ENCODE measurements around the gene DMKN. TPM values are rescaled to one million over a fixed set of nuclear protein-coding genes. Genes with fewer than 3 reads are reported as not detected.

DMKN gene
- total RNA-seq, 1 experiment from 2014 or later, result 5.6 TPM

GRCh38 chr19:35484252-35485036 is 29.0 kb downstream of the DMKN start:
- intact Hi-C loops (cut with micrococcal nuclease; ENCODE audit: unreplicated experiment), result no loop called here
- Histone ChIP-seq H3K4me3 (ENCODE audit: low read depth in 2 of 2, low read length in 2 of 2) (no peak overlapping the region), H3K27ac (ENCODE audit: low read length) (no peak overlapping the region), H3K36me3 (ENCODE audit: control insufficient read depth, insufficient read depth, low read length) (no peaks in the 10 kb centered on the region), H3K4me1 (ENCODE audit: control insufficient read depth, insufficient read depth, low read length) (no peaks in the 10 kb centered on the region), H3K9me3 (ENCODE audit: control insufficient read depth, insufficient read depth, low read depth, low read length) (no peaks in the 10 kb centered on the region), H3K27me3 (ENCODE audit: control insufficient read depth, insufficient read depth, low read length) (peaks cover 10% of the 10 kb centered on the region)
- TF ChIP-seq SIN3A (IDR thresholded peaks at IDR 0.05; ENCODE audit: borderline replicate concordance, insufficient read depth, low read depth, low read length) (no peak), POLR2AphosphoS5 (IDR thresholded peaks at IDR 0.05; ENCODE audit: low read depth, low read length) (no peak), TCF7L2 (IDR thresholded peaks at IDR 0.05; ENCODE audit: low read depth, low read length) (no peak), CTCF (IDR thresholded peaks at IDR 0.05) (no peak), REST (IDR thresholded peaks at IDR 0.05; ENCODE audit: insufficient read depth in 1 of 2, low read depth in 2 of 2, low read length in 1 of 2) (no peak)
- CTCF ChIA-PET, result no interaction called here
- ATAC-seq, result no peak
- no peak for DNase-seq (ENCODE audit: low read depth, low spot score)
- no TSS peak for BruUV-seq (replicated peaks)
- in situ Hi-C loops (cut with HindIII; ENCODE audit: low pct_unique_long_range_greater_than_20kb, low sequenced_read_pairs), result no loop called here
- POLR2A ChIA-PET, result no interaction called here

- DNase-seq (ENCODE audit: low read depth, low spot score) (no peak), ATAC-seq (no peak)
- TF ChIP-seq REST (IDR thresholded peaks at IDR 0.05; ENCODE audit: insufficient read depth in 1 of 2, low read depth in 2 of 2, low read length in 1 of 2) (no peak), TCF7L2 (IDR thresholded peaks at IDR 0.05; ENCODE audit: low read depth, low read length) (no peak), SIN3A (IDR thresholded peaks at IDR 0.05; ENCODE audit: borderline replicate concordance, insufficient read depth, low read depth, low read length) (no peak), CTCF (IDR thresholded peaks at IDR 0.05) (no peak), POLR2AphosphoS5 (IDR thresholded peaks at IDR 0.05; ENCODE audit: low read depth, low read length) (no peak)
- in situ Hi-C loops (cut with HindIII; ENCODE audit: low pct_unique_long_range_greater_than_20kb, low sequenced_read_pairs), result no loop called here
- no peak overlapping the region for H3K27ac ChIP-seq (ENCODE audit: low read length)
- no TSS peak for BruUV-seq (replicated peaks)
- ChIA-PET POLR2A (no interaction called here), CTCF (no interaction called here)
- intact Hi-C loops (cut with micrococcal nuclease; ENCODE audit: unreplicated experiment), result no loop called here
- no peak overlapping the region for H3K4me3 ChIP-seq (ENCODE audit: low read depth in 2 of 2, low read length in 2 of 2)
- H3K9me3 ChIP-seq (ENCODE audit: control insufficient read depth, insufficient read depth, low read depth, low read length), result no peaks in the 10 kb centered on the region
- no peaks in the 10 kb centered on the region for H3K4me1 ChIP-seq (ENCODE audit: control insufficient read depth, insufficient read depth, low read length)
- H3K36me3 ChIP-seq (ENCODE audit: control insufficient read depth, insufficient read depth, low read length), result no peaks in the 10 kb centered on the region
- H3K27me3 ChIP-seq (ENCODE audit: control insufficient read depth, insufficient read depth, low read length), result peaks cover 7% of the 10 kb centered on the region
These were observed 30.4 kb downstream of the DMKN start for GRCh38 chr19:35483089-35483488.

All from Panc1 (cell line).